Eye (tissue), 1 donor: ENCODE measurements around the gene VKORC1.
A peak's percentile ranks its signal among the peaks of the same experiment; 100 is the strongest.
"Not testable (repeated sequence)": the region's sequence is repeated elsewhere in the genome, so short reads cannot be mapped to it uniquely, and the experiment has no call there.

ENCODE experiments used
- DNase-seq: peaks from one replicate; pipeline ENCODE4 v3.0.0-alpha.2; 2015

VKORC1 gene

GRCh38 chr16:31094424-31095120 lies at the start of gene VKORC1:
VKORC1 (minus strand) TSS chr16:31094797; CDS start chr16:31094729, 68 bp downstream.
- peak; percentile 97 for DNase-seq

GRCh38 chr16:31143694-31144148 lies 49.1 kb upstream of the VKORC1 start:
- no peak for DNase-seq

GRCh38 chr16:31143011-31143693 lies 48.6 kb upstream of the VKORC1 start:
- no peak for DNase-seq

GRCh38 chr16:31142109-31143010 lies 47.8 kb upstream of the VKORC1 start:
- DNase-seq: peak; percentile 99

- no peak for DNase-seq
These were observed 47.0 kb upstream of the VKORC1 start for GRCh38 chr16:31141489-31142108.

GRCh38 chr16:31141071-31141469 lies 46.5 kb upstream of the VKORC1 start:
- not testable (repeated sequence) for DNase-seq

- peak; percentile 23 for DNase-seq
These were observed 44.3 kb upstream of the VKORC1 start for GRCh38 chr16:31138621-31139578.

- not testable (repeated sequence) for DNase-seq
These were observed 42.4 kb upstream of the VKORC1 start for GRCh38 chr16:31136822-31137499.

GRCh38 chr16:31136287-31136662 lies 41.7 kb upstream of the VKORC1 start:
- no peak for DNase-seq

GRCh38 chr16:31135535-31136286 lies 41.1 kb upstream of the VKORC1 start, which contains the start of gene PRSS8:
PRSS8 (minus strand) TSS chr16:31135727; CDS start chr16:31135498, 229 bp downstream.
- DNase-seq: no peak

GRCh38 chr16:31134625-31135534 lies 40.3 kb upstream of the VKORC1 start:
- peak; percentile 54 for DNase-seq

- DNase-seq: no peak
These were observed 39.5 kb upstream of the VKORC1 start for GRCh38 chr16:31134091-31134571.

GRCh38 chr16:31133046-31133501 lies 38.5 kb upstream of the VKORC1 start:
- DNase-seq: no peak

GRCh38 chr16:31132303-31132979 lies 37.8 kb upstream of the VKORC1 start:
- DNase-seq: no peak

- no peak for DNase-seq
These were observed 37.3 kb upstream of the VKORC1 start for GRCh38 chr16:31131841-31132271.

- DNase-seq: no peak
These were observed 36.8 kb upstream of the VKORC1 start for GRCh38 chr16:31131416-31131815.

- no peak for DNase-seq
These were observed 36.3 kb upstream of the VKORC1 start for GRCh38 chr16:31130899-31131298.

GRCh38 chr16:31130336-31130891 lies 35.8 kb upstream of the VKORC1 start:
- no peak for DNase-seq
